CD4-positive, alpha-beta T cell treated with Interleukin-6 at 100 ng/mL for 8 hours (primary cell): ENCODE results near the gene NEK2.
"Not testable (repeated sequence)": the region's sequence is repeated elsewhere in the genome, so short reads cannot be mapped to it uniquely, and the experiment has no call there.

Source experiments
- DNase-seq: peaks from one replicate; pipeline ENCODE4 v3.0.0-alpha.2; 2020; ENCODE audit warnings: mixed read lengths, low spot score

NEK2 gene

DNA sequence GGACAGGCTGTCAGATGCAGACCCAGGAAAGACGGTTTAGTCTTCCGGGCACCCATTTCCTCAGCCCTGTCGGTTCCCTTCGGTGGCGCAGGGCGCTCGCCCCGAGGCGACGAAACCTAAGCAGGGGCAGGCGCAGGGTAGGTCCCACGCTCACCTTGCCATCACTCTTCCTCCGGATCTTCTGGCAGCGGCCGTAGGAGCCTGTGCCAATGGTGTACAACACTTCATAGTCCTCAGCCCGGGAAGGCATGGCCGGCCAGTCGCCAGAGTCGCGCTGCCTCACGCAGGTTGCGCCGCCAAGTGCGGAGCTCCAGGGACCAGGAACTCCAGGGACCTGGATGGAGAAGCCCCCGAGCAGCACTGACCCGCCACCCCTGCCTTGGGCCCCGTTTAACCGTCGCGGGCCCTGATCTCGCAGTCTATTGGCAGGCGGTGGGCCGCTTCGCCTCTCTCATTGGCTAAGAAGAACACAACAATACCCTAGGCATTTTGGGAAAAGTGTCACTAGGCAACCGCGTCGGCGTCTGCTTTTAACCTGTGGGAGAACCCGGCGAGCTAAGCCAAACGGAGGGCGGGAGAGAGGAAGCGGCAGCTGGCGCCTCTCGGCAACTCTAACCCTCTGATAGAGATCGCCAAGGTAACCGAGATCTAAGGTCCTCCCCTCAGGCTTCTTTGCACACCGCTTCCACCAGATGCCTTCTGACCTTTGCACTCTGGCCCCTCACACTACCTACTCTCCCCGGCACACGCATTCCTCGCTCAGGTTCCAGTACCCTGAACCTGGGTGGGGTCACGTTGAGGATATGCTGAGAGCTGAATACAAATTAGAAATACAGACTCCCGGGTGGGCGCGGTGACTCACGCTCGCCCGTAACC, at the start of gene NEK2:
Gene NEK2, minus strand, starts transcription at position 392 of the 876 bp plus-strand sequence. Its CDS starts 142 bp downstream, at position 250.
- DNase-seq = peak; percentile 87

GRCh38 chr1:211724687-211725196, 49.3 kb upstream of the NEK2 start:
- no peak for DNase-seq

DNA sequence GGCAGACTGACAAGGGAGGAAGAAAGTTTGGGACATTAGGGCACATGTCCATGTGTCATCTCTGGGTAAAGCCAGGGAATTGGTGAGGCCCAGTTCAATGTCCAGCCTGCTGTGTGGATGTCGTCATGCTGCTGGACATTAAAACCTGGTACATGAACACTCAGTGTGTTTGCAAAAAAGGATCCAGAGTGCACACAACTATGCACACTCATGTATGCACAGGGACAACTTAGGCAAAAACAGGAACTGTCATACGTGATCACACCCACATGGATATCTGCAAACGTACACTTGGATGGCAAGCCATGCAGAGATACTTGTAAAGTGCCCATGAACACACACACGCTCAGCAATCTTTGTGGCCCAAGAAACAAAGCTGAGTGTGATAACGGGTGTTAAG, 47.9 kb upstream of the NEK2 start:
- no peak for DNase-seq

- no peak for DNase-seq
Measured at GRCh38 chr1:211722277-211723175, 47.1 kb upstream of the NEK2 start.

- not testable (repeated sequence) for DNase-seq
Measured at GRCh38 chr1:211716555-211716954, 41.1 kb upstream of the NEK2 start.

DNA sequence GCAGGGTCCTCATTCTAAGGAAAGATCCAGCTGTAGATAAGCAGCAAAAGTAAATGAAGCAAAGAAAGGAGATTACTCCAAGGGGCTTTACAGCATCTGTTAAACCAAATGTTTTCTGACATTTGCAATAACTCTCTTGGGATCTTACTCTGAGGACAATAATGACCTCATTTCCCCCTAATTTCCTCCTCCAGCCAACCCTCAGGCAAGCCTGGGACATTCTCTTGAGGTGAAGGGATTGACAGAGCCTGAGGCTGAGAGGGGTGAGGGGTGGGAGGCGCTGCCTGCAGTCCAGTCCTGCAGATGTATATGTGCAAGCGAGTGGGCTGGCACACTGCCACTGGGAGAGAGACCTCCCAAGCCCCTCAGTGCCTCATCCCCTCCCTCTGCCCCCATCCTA, 40.5 kb upstream of the NEK2 start:
- DNase-seq = no peak

- no peak for DNase-seq
Measured at GRCh38 chr1:211714154-211714553, 38.7 kb upstream of the NEK2 start.

DNA sequence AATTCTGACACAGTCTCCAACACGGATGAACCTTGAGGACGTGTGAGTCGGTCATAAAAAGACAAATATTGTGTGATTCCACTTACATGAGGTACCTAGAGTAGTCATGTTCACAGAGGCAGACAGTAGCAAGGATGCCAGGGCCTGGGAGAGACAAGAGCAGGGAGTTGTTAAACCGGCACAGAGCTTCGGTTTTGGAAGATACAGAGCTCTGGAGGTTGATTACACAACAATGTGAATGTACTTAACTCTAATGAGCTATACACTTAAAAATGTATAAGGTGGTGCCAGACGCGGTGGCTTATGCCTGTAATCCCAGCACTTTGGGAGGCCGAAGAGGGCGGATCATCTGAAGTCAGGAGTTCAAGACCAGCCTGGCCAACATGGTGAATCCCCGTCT, 37.8 kb upstream of the NEK2 start:
- DNase-seq = no peak

- DNase-seq = no peak
Measured at GRCh38 chr1:211711315-211711705, 35.9 kb upstream of the NEK2 start.

DNA sequence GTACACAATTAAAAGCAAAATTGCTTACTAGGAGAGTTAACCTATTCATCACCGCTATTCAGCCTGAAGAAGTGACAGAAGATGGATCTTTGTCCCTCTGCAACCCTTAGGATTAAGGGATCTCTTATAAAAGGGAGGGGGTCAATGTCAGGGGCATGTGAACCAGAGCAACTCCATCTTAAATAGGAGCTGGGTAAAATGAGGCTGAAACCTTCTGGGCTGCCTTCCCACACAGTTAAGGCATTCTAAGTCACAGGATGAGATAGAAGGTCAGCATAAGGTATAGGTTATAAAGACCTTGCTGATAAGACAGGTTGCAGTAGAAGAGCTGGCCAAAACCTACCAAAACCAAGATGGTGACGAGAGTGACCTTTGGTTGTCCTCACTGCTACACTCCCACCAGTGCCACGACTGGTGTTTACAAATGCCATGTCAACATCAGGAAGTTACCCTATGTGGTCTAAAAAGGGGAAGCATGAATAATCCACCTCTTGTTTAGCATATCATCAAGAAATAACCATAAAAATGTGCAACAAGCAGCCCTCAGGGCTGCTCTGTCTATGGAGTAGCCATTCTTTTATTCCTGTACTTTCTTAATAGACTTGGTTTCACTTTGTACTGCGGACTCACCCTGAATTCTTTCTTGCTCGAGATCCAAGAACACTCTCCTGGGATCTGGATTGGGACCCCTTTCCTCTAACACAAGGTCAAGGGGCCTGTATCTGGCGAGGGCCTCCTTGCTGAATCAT, 35.3 kb upstream of the NEK2 start:
- no peak for DNase-seq

GRCh38 chr1:211708926-211709325, 33.5 kb upstream of the NEK2 start:
- DNase-seq = no peak

DNA sequence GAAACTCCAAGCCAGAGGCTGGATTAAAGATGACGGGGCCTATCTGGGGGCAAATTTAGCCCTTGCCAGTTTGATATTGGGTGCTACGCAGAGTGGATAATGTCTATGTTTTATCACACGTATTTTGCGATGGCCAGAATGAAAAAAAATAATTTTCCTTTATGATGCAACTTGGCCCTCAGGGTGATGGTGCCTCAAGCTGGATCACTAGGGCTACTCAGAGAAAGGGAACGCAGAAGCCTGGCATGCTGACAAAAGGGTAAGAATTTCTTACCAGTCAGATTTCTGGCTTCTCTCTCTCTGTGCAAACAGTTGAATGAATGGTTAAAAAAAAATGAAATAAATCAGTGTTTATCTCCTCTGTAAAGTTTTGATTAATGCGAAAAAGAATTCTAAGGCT, 32.6 kb upstream of the NEK2 start:
- DNase-seq = no peak

GRCh38 chr1:211705467-211706091, 30.2 kb upstream of the NEK2 start:
- no peak for DNase-seq

GRCh38 chr1:211704543-211704942, 29.1 kb upstream of the NEK2 start:
- DNase-seq = no peak

DNA sequence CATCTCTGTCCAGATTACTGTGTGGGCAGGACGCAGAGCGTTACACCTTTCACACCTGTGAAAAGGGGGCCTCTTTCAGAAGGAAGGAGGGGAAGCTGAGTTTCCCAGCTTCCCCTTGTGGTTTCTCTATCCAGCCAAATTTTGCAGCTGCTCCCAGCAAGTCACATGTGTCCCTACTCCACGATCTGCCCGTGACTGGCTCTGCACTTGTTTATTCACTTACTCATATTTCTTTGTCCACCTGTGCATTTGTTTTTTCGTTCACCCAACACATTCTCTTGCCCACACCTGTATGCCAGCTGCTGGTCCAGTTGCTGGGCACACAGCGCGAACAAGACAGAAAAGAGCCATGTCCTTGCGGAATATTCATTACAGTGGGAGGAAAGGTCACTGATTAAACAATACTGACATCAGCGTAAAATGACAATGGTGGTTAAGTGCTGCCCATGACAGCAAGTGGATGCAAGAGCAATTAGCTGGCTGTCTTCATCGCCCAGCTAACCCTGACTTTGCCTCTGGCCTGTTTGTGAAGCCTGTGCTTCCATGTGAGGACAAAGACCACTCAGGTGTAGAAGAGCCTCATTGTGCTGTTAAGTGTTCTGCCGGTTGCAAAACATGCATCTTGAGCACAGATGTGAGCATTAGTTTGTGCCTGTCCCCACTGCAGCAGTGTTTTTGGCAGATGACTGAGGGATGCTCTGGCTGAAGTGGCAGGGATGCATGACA, 28.6 kb upstream of the NEK2 start:
- DNase-seq = no peak

GRCh38 chr1:211701733-211702132, 26.3 kb upstream of the NEK2 start:
- no peak for DNase-seq

GRCh38 chr1:211699059-211699458, 23.6 kb upstream of the NEK2 start:
- no peak for DNase-seq

DNA sequence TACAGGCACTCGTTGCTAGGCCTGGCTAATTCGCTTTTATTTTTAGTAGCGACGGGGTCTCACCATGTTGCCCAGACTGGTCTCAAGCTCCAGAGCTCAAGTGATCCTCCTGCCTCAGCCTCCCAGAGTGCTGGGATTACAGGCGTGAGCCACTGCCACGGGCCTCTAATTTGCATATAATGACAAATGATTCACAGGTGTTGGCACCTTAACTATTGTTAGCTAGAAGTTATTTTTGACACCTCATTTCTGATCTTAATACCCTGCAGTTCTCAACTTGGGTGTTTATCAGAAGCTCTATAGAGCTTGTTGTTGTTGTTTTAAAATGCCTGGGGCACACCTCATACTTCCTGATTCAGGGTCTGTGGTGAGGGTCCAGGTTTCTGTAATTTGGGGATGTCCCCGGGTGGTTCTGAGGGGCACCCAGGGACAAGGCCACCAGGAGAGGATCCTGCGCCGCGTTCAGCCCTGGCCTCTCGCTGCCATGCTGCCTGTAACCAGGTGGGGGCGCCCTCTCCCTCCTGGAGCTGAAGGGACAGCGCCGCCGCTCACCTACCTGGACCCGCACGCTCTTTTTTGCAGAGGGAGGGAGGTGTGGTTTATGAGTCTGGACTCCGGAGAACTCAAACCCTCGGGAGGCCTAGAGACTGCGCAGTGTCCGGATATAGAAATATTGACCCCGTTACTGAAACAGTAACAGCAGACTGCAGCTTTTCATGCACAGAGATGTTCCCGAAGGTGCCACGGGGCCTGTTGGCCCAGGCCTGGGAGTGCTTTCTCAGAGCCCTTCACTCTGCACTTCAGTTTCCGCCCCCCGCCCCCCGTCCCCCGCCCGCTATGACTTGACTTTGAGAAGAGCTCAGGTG, 23.0 kb upstream of the NEK2 start:
- DNase-seq = peak; percentile 73

DNA sequence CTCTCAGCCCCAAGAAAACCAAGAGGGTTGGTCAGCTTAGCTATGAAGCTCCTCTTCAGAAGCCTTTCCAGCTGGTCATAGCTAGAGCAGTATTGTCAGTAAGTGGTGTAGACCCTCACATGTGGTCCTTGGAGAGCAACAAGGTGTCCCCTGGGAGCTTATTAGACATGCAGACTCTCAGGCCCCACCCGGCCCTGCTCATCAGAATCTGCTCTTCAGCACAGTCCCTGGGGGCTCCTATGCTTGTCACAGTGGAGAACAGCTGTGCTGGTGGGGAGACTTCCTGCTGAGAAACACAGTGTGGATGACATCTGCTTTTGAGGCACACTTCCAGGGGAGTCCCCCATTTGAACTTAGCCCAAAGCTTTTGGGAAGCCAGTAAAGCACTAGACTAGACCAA, 21.9 kb upstream of the NEK2 start:
- no peak for DNase-seq
